T-helper 2 cell treated with Interferon-gamma antibody and Interleukin-4, amounts not matched to agents 100 ng/mL and 5 ng/mL, for 36 hours (primary cell): ENCODE data around the gene COX6B1. TPM values are rescaled to one million over a fixed set of nuclear protein-coding genes. Genes with fewer than 3 reads are reported as not detected.

Experiments used
- intact Hi-C: fragments of 100-400 bp; cut with micrococcal nuclease; formaldehyde crosslinking; loops from one replicate; pipeline ENCODE4 v1.15.1; 2023
- total RNA-seq: library from RNA; stranded (reverse); gene quantifications from 2 replicates; pipeline ENCODE4 v1.2.3, GENCODE V29; 2022

COX6B1 gene
- total RNA-seq, 1 donor from 2014 or later = 495 TPM

DNA sequence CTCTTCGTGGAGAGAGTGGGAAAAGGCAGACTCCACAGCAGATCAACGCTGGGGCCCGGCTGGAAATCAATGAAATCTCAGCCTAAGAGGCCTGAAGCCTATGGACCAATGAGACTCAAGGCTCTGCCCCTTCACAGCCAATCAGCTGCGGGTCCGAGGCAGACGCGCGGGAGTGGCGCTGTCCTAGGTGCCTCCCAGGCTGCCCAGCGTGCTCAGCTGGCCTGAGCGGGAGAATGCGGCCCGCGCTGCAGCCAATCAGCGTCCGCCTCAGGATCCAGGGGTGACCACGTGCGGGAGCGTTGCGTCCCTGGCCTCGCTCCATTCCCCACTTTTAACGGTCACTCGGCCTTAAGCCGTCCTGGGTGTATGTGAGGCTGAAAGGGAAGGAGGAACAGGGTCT is 56.1 kb downstream of the COX6B1 start, which contains the start of gene ZBTB32:
Gene ZBTB32, plus strand, starts transcription at position 341 of the 400 bp plus-strand sequence. CDS start 10,069 bp downstream, outside the sequence.
- intact Hi-C loops = loop anchor here (5.0 kb wide), 1 partner anchor 348 kb away; the partner anchor contains the start of genes THAP8 and WDR62

Other genes with a start within 250 kb of the COX6B1 start
- not detected in 2 replicates for gene FFAR2, start 200.1 kb upstream of the COX6B1 start, total RNA-seq
- gene KRTDAP, start 157.9 kb upstream of the COX6B1 start, total RNA-seq = not detected in 2 replicates
- not detected in 2 replicates for gene DMKN, start 134.7 kb upstream of the COX6B1 start, total RNA-seq
- not detected in 2 replicates for gene SBSN, start 120.0 kb upstream of the COX6B1 start, total RNA-seq
- not detected in 2 replicates for gene GAPDHS, start 114.9 kb upstream of the COX6B1 start, total RNA-seq
- gene TMEM147, start 102.7 kb upstream of the COX6B1 start, total RNA-seq = 54.8 and 58.6 TPM in 2 replicates
- not detected in 2 replicates for gene ATP4A, start 84.7 kb upstream of the COX6B1 start, total RNA-seq
- not detected in 2 replicates for gene PMIS2, start 62.1 kb upstream of the COX6B1 start, total RNA-seq
- gene HAUS5, start 35.6 kb upstream of the COX6B1 start, total RNA-seq = 41.6 and 47.4 TPM in 2 replicates
- gene RBM42, start 19.3 kb upstream of the COX6B1 start, total RNA-seq = 96.5 and 109 TPM in 2 replicates
- 0.80 and 1.3 TPM in 2 replicates for gene ETV2, start 6.6 kb upstream of the COX6B1 start, total RNA-seq
- 0.48 and 0.50 TPM in 2 replicates for gene UPK1A, start 18.2 kb downstream of the COX6B1 start, total RNA-seq
- gene ZBTB32, start 56.2 kb downstream of the COX6B1 start, total RNA-seq = 55.9 and 57.1 TPM in 2 replicates
- 60.0 and 62.6 TPM in 2 replicates for gene KMT2B, start 69.7 kb downstream of the COX6B1 start, total RNA-seq
- 31.2 and 35.2 TPM in 2 replicates for gene IGFLR1, start 94.1 kb downstream of the COX6B1 start, total RNA-seq
- 24.0 and 24.5 TPM in 2 replicates for gene U2AF1L4, start 97.1 kb downstream of the COX6B1 start, total RNA-seq
- gene PSENEN, start 97.3 kb downstream of the COX6B1 start, total RNA-seq = 42.0 and 45.5 TPM in 2 replicates
- 10.8 and 15.2 TPM in 2 replicates for gene LIN37, start 100.3 kb downstream of the COX6B1 start, total RNA-seq
- not detected in 2 replicates for gene HSPB6, start 108.7 kb downstream of the COX6B1 start, total RNA-seq
- 50.4 and 51.1 TPM in 2 replicates for gene PROSER3, start 109.9 kb downstream of the COX6B1 start, total RNA-seq
- gene ARHGAP33, start 127.2 kb downstream of the COX6B1 start, total RNA-seq = 67.1 and 72.6 TPM in 2 replicates
- not detected in 2 replicates for gene PRODH2, start 164.5 kb downstream of the COX6B1 start, total RNA-seq
- gene NPHS1, start 204.2 kb downstream of the COX6B1 start, total RNA-seq = not detected in 2 replicates
- 0.20 and 0.25 TPM in 2 replicates for gene KIRREL2, start 208.6 kb downstream of the COX6B1 start, total RNA-seq
- 0.86 and 2.0 TPM in 2 replicates for gene APLP1, start 220.3 kb downstream of the COX6B1 start, total RNA-seq